Measurements from ENCODE around the gene CPNE4. TPM values are rescaled to one million over a fixed set of nuclear protein-coding genes. Genes with fewer than 3 reads are reported as not detected.

Gene CPNE4
- total RNA-seq, 1 experiment from 2014 or later: 1.9 TPM

DNA sequence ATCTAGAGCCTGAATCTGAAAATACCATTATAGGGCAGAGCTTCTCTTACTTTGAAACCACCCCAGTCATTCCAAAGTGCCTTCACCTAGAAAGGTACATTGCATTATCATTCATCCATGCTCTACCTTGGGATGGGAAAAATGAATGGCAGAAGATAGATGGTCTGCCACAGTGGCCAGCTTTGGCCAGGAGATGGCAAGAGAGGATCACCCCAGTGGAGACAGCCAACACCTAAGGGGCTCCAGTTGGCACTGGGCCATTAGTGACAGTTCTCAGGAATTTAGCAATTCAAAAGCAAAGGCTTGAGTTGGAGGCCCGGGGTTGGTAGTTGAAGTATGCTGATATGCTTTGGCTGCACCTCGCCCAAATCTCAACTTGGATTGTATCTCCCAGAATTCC lies 278.4 kb downstream of the CPNE4 start:
- Histone ChIP-seq H3T11ph (ENCODE audit: low read length) (no peak overlapping the region), H4K5ac (ENCODE audit: insufficient read length, low read depth, low read length) (no peak overlapping the region), H3K4me1 (ENCODE audit: insufficient read depth, low read length) (no peaks in the 10 kb centered on the region), H3K27me3 (ENCODE audit: insufficient read depth, low read length) (no peaks in the 10 kb centered on the region), H3K79me1 (ENCODE audit: insufficient read depth, low read depth, low read length, poor library complexity, severe bottlenecking) (no peaks in the 10 kb centered on the region), H2BK5ac (ENCODE audit: insufficient read length, low read length) (no peak overlapping the region), H3K79me2 (ENCODE audit: insufficient read depth, low read length) (no peaks in the 10 kb centered on the region), H4K8ac (replicated peaks; ENCODE audit: insufficient read length, low read depth, low read length) (no peak overlapping the region), H2AFZ (ENCODE audit: low read length) (no peak overlapping the region), H3K27ac (ENCODE audit: insufficient read length, low read depth, low read length) (no peak overlapping the region), H3K56ac (ENCODE audit: insufficient read length, low read depth, low read length) (no peak overlapping the region), H3K9me3 (ENCODE audit: control insufficient read depth, low read depth, low read length) (no peaks in the 10 kb centered on the region), H2AK5ac (ENCODE audit: insufficient read length, low read length) (no peak overlapping the region), H3K9ac (ENCODE audit: extremely low read depth, insufficient read length, low read length) (no peak overlapping the region), H3K18ac (ENCODE audit: insufficient read length, low read depth, low read length) (no peak overlapping the region), H2BK12ac (ENCODE audit: insufficient read length, low read depth, low read length) (no peak overlapping the region), H2BK120ac (ENCODE audit: low read depth, low read length, poor library complexity, severe bottlenecking) (no peak overlapping the region), H2BK20ac (ENCODE audit: low read depth, low read length, poor library complexity, severe bottlenecking) (no peak overlapping the region), H3K4me2 (ENCODE audit: insufficient read depth, insufficient read length, low read length) (no peak overlapping the region), H2BK15ac (ENCODE audit: low read depth, low read length) (no peak overlapping the region), H3K23ac (ENCODE audit: insufficient read length, low read depth, low read length) (no peak overlapping the region), H3K14ac (ENCODE audit: insufficient read depth, low read length) (no peak overlapping the region), H3K23me2 (ENCODE audit: insufficient read length, low read depth, low read length, poor library complexity, severe bottlenecking) (no peaks in the 10 kb centered on the region), H4K91ac (ENCODE audit: insufficient read length, low read depth, low read length) (no peak overlapping the region), H4K20me1 (ENCODE audit: control insufficient read depth, insufficient read depth, insufficient read length) (no peaks in the 10 kb centered on the region), H3K4ac (ENCODE audit: low read depth, low read length) (no peak overlapping the region)
- Mint-ChIP-seq H3K4me3 (no peak overlapping the region), H3K27ac (no peak overlapping the region), H3K9me3 (peaks cover 16 to 20% of the 10 kb centered on the region in 2 experiments), H3K36me3 (ENCODE audit: insufficient read depth in 1 of 3, low read depth in 3 of 3) (peaks cover 0 to 19% (median 10%) of the 10 kb centered on the region in 3 experiments; a peak in 6 of 7 replicates), H3K27me3 (ENCODE audit: low read depth) (peaks cover 42% of the 10 kb centered on the region), H3K4me1 (peaks cover 11 to 12% of the 10 kb centered on the region in 2 experiments; a peak in 3 of 4 replicates)
- no CpG with 5 or more reads among the region's 2 CpGs for WGBS (ENCODE audit: extremely low coverage, insufficient read length, low lambda C conversion rate)
- TF ChIP-seq, protein P1, sequence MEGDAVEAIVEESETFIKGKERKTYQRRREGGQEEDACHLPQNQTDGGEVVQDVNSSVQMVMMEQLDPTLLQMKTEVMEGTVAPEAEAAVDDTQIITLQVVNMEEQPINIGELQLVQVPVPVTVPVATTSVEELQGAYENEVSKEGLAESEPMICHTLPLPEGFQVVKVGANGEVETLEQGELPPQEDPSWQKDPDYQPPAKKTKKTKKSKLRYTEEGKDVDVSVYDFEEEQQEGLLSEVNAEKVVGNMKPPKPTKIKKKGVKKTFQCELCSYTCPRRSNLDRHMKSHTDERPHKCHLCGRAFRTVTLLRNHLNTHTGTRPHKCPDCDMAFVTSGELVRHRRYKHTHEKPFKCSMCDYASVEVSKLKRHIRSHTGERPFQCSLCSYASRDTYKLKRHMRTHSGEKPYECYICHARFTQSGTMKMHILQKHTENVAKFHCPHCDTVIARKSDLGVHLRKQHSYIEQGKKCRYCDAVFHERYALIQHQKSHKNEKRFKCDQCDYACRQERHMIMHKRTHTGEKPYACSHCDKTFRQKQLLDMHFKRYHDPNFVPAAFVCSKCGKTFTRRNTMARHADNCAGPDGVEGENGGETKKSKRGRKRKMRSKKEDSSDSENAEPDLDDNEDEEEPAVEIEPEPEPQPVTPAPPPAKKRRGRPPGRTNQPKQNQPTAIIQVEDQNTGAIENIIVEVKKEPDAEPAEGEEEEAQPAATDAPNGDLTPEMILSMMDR (conservative IDR thresholded peaks at IDR 0.05): peak; percentile 42; the same call in 2 of the 3 replicates
- no peak for DNase-seq
